Nephron progenitor cell (in vitro differentiated cells): ENCODE data around the gene TGFBRAP1.

Source experiments
- DNase-seq: peaks from one replicate; pipeline ENCODE4 v3.0.0; 2021
- H3K27ac Mint-ChIP-seq: 2 replicates; pipeline ENCODE4 v1.8.0; 2021; ENCODE audit warnings: mild to moderate bottlenecking, moderate library complexity, mixed read lengths
- H3K27me3 Mint-ChIP-seq: 2 replicates; pipeline ENCODE4 v1.8.0; 2021; ENCODE audit warnings: mild to moderate bottlenecking, low read depth, mixed read lengths; ENCODE audit not compliant: poor library complexity
- H3K36me3 Mint-ChIP-seq: 2 replicates; pipeline ENCODE4 v1.8.0; 2021; ENCODE audit warnings: low read depth, mixed read lengths
- H3K4me1 Mint-ChIP-seq: 2 replicates; pipeline ENCODE4 v1.8.0; 2021; ENCODE audit warnings: mixed read lengths
- H3K4me3 Mint-ChIP-seq: 2 replicates; pipeline ENCODE4 v1.8.0; 2021; ENCODE audit warnings: mild to moderate bottlenecking, moderate library complexity, mixed read lengths
- H3K9me3 Mint-ChIP-seq: 2 replicates; pipeline ENCODE4 v1.8.0; 2021; ENCODE audit warnings: mild to moderate bottlenecking, moderate library complexity, mixed read lengths
- CTCF ChIP-seq: fragments of 200-600 bp; sonication (generic); IDR thresholded peaks from 2 replicates; pipeline ENCODE4 v1.5.0; 2021; ENCODE audit warnings: antibody characterized with exemption

TGFBRAP1 gene

GRCh38 chr2:105338020-105338385, 8.5 kb upstream of the TGFBRAP1 start:
- Mint-ChIP-seq H3K4me3 (peak overlapping the region; percentile 96), H3K36me3 (peaks cover 16% of the 10 kb centered on the region), H3K27ac (peak overlapping the region; percentile 93), H3K4me1 (peaks cover 31% of the 10 kb centered on the region), H3K9me3 (no peaks in the 10 kb centered on the region), H3K27me3 (no peaks in the 10 kb centered on the region)
- DNase-seq, result no peak
- no peak for TF ChIP-seq CTCF

- H3K9me3 Mint-ChIP-seq, result no peaks in the 10 kb centered on the region
- no peaks in the 10 kb centered on the region for H3K27me3 Mint-ChIP-seq
- peaks cover 10% of the 10 kb centered on the region for H3K36me3 Mint-ChIP-seq
- peak within 1 kb of the TSS; percentile 100 for H3K27ac Mint-ChIP-seq
- TF ChIP-seq CTCF, result no peak
- peak within 1 kb of the TSS; percentile 96 for H3K4me3 Mint-ChIP-seq
- DNase-seq, result peak; percentile 92
- peaks cover 31% of the 10 kb centered on the region for H3K4me1 Mint-ChIP-seq
These were observed 7.8 kb upstream of the TGFBRAP1 start, which contains the start of gene C2orf49 for GRCh38 chr2:105337122-105338019. Gene C2orf49 (plus strand): TSS chr2:105337540. CDS start chr2:105337588, 48 bp downstream.

GRCh38 chr2:105336786-105337121, 7.2 kb upstream of the TGFBRAP1 start:
- no peak for DNase-seq
- Mint-ChIP-seq H3K36me3 (peaks cover 7% of the 10 kb centered on the region), H3K4me1 (peaks cover 31% of the 10 kb centered on the region), H3K27me3 (peaks cover 4% of the 10 kb centered on the region), H3K4me3 (peak overlapping the region; percentile 96), H3K27ac (peak overlapping the region; percentile 100), H3K9me3 (no peaks in the 10 kb centered on the region)
- TF ChIP-seq CTCF, result no peak

- Mint-ChIP-seq H3K4me3 (peak overlapping the region; percentile 96), H3K9me3 (no peaks in the 10 kb centered on the region), H3K27me3 (peaks cover 4% of the 10 kb centered on the region), H3K4me1 (peaks cover 31% of the 10 kb centered on the region), H3K27ac (no peak overlapping the region), H3K36me3 (peaks cover 7% of the 10 kb centered on the region)
- no peak for DNase-seq
- TF ChIP-seq CTCF, result no peak
These were observed 5.9 kb upstream of the TGFBRAP1 start for GRCh38 chr2:105335469-105335868.

- no peaks in the 10 kb centered on the region for H3K36me3 Mint-ChIP-seq
- TF ChIP-seq CTCF, result no peak
- peaks cover 4% of the 10 kb centered on the region for H3K27me3 Mint-ChIP-seq
- H3K4me1 Mint-ChIP-seq, result peaks cover 35% of the 10 kb centered on the region
- H3K4me3 Mint-ChIP-seq, result no peak overlapping the region
- H3K27ac Mint-ChIP-seq, result no peak overlapping the region
- H3K9me3 Mint-ChIP-seq, result no peaks in the 10 kb centered on the region
- no peak for DNase-seq
These were observed 4.7 kb upstream of the TGFBRAP1 start for GRCh38 chr2:105334211-105334610.
